IMR-90 (cell line): ENCODE data around the gene ANKMY1. TPM values are rescaled to one million over a fixed set of nuclear protein-coding genes. Genes with fewer than 3 reads are reported as not detected.

Source experiments
- ATAC-seq: fragments of 200-7000 bp; cut with Tn5 transposase; 2 replicates; pipeline ENCODE4 v1.9.1; 2020; ENCODE audit warnings: low read depth, mild to moderate bottlenecking, moderate library complexity
- BruUV-seq: library from RNA; stranded (reverse); fragments of 400-500 nt; replicated peaks from 2 replicates; lab custom pipeline; 2021; lab: Mats Ljungman, UMichigan
- CTCF ChIA-PET: fragments of 300-600 bp; formaldehyde crosslinking; extraction: SDS; loops from one replicate; lab custom pipeline; 2021; ENCODE audit warnings: antibody characterized with exemption; lab: Yijun Ruan, JAX
- POLR2A ChIA-PET: fragments of 300-600 bp; sonication (Branson Sonifier 250); formaldehyde crosslinking; loops from one replicate; lab custom pipeline; 2022; ENCODE audit warnings: antibody characterized with exemption; ENCODE audit not compliant: unreplicated experiment; lab: Charles Lee
- DNase-seq: peaks from one replicate; pipeline ENCODE4 v3.0.0; 2013
- H2AFZ ChIP-seq: replicated peaks from 2 replicates; pipeline ENCODE3; 2013; ENCODE audit warnings: low read length, mild to moderate bottlenecking; ENCODE audit not compliant: poor library complexity
- H2AK5ac ChIP-seq: 2 replicates; pipeline ENCODE4 v1.6.1; 2013; ENCODE audit warnings: low read depth, low read length, inconsistent platforms
- H2AK9ac ChIP-seq: replicated peaks from 2 replicates; pipeline ENCODE3; 2013; ENCODE audit warnings: mild to moderate bottlenecking, low read depth, low read length, moderate library complexity; ENCODE audit not compliant: poor library complexity
- H2BK120ac ChIP-seq: 2 replicates; pipeline ENCODE4 v1.6.1; 2013; ENCODE audit warnings: low read depth, low read length, inconsistent platforms
- H2BK15ac ChIP-seq: 3 replicates; pipeline ENCODE4 v1.6.1; 2013; ENCODE audit warnings: low read depth, low read length, inconsistent platforms
- H2BK20ac ChIP-seq: 2 replicates; pipeline ENCODE4 v1.6.1; 2013; ENCODE audit warnings: low read depth, mild to moderate bottlenecking, inconsistent platforms, low read length, moderate library complexity
- H2BK5ac ChIP-seq: 2 replicates; pipeline ENCODE4 v1.6.1; 2013; ENCODE audit warnings: mild to moderate bottlenecking, low read depth, low read length, inconsistent platforms; ENCODE audit not compliant: poor library complexity, severe bottlenecking
- H3K14ac ChIP-seq: replicated peaks from 2 replicates; pipeline ENCODE4 v1.6.1; 2013; ENCODE audit warnings: low read depth, low read length, inconsistent platforms
- H3K18ac ChIP-seq: 2 replicates; pipeline ENCODE4 v1.6.1; 2013; ENCODE audit warnings: low read depth, low read length, control low read depth
- H3K23ac ChIP-seq: 2 replicates; pipeline ENCODE4 v1.6.1; 2013; ENCODE audit warnings: low read depth, low read length, inconsistent platforms
- H3K27ac ChIP-seq: 2 replicates; pipeline ENCODE4 v1.5.1; 2013; ENCODE audit warnings: mild to moderate bottlenecking, control low read depth, low read length; ENCODE audit not compliant: insufficient read depth
- H3K27me3 ChIP-seq: 2 replicates; pipeline ENCODE4 v1.6.1; 2013; ENCODE audit warnings: low read length; ENCODE audit not compliant: control insufficient read depth, insufficient read depth
- H3K36me3 ChIP-seq: 2 replicates; pipeline ENCODE4 v1.6.1; 2013; ENCODE audit warnings: low read length, mixed read lengths; ENCODE audit not compliant: control insufficient read depth, insufficient read depth
- H3K4ac ChIP-seq: 2 replicates; pipeline ENCODE4 v1.6.1; 2013; ENCODE audit warnings: low read depth, low read length, inconsistent platforms
- H3K4me1 ChIP-seq: 2 replicates; pipeline ENCODE4 v1.6.1; 2013; ENCODE audit warnings: low read length, mixed read lengths; ENCODE audit not compliant: control insufficient read depth, insufficient read depth
- H3K4me2 ChIP-seq: 2 replicates; pipeline ENCODE4 v1.6.1; 2013; ENCODE audit warnings: low read depth, mild to moderate bottlenecking, control low read depth, low read length, moderate library complexity
- H3K4me3 ChIP-seq: 2 replicates; pipeline ENCODE4 v1.5.1; 2013; ENCODE audit warnings: low read depth, mild to moderate bottlenecking, control low read depth, low read length, moderate library complexity; ENCODE audit not compliant: insufficient read depth
- H3K56ac ChIP-seq: 2 replicates; pipeline ENCODE4 v1.6.1; 2013; ENCODE audit warnings: low read length, inconsistent platforms; ENCODE audit not compliant: insufficient read depth; ENCODE audit errors: extremely low read depth
- H3K79me1 ChIP-seq, 2 experiments: 2 replicates each; pipeline ENCODE4 v1.6.1; 2013; ENCODE audit warnings: low read length in 2 of 2, inconsistent platforms in 1 of 2, low read depth in 1 of 2
- H3K9ac ChIP-seq: 2 replicates; pipeline ENCODE4 v1.6.1; 2013; ENCODE audit warnings: low read depth, low read length, control low read depth
- H3K9me1 ChIP-seq: 2 replicates; pipeline ENCODE4 v1.6.1; 2013; ENCODE audit warnings: low read length, inconsistent platforms; ENCODE audit not compliant: insufficient read depth
- H3K9me3 ChIP-seq: 2 replicates; pipeline ENCODE4 v1.6.1; 2013; ENCODE audit warnings: low read length; ENCODE audit not compliant: control insufficient read depth, insufficient read depth
- H4K20me1 ChIP-seq: 2 replicates; pipeline ENCODE4 v1.6.1; 2013; ENCODE audit warnings: low read length, inconsistent platforms; ENCODE audit not compliant: insufficient read depth
- H4K5ac ChIP-seq: 2 replicates; pipeline ENCODE4 v1.6.1; 2013; ENCODE audit warnings: mild to moderate bottlenecking, low read depth, low read length, control low read depth
- H4K8ac ChIP-seq, 2 experiments: 2 replicates each; pipeline ENCODE4 v1.6.1; 2013; ENCODE audit warnings: low read depth in 2 of 2, low read length in 2 of 2, control low read depth in 1 of 2, inconsistent platforms in 1 of 2
- H4K91ac ChIP-seq: 2 replicates; pipeline ENCODE4 v1.6.1; 2013; ENCODE audit warnings: low read depth, low read length, inconsistent platforms; ENCODE audit not compliant: insufficient read depth
- CTCF ChIP-seq: conservative IDR thresholded peaks from 2 replicates; pipeline ENCODE4 v1.5.1; 2012; ENCODE audit warnings: mild to moderate bottlenecking, low read depth, low read length, improper control_type of control experiment
- WGBS, 2 experiments: methylation state at CpG; one replicate each; pipeline versions ENCODE4 v1.1.5 to v1.1.7; 2013; ENCODE audit warnings: missing lambda C conversion rate in 2 of 2; ENCODE audit not compliant: insufficient read length in 1 of 2; ENCODE audit errors: extremely low coverage in 2 of 2; 5-methylcytosine and 5-hydroxymethylcytosine counted together
- dilution Hi-C: fragments of 300-500 bp; cut with HindIII; formaldehyde crosslinking; loops from one replicate; pipeline ENCODE4 v1.14.3; 2018; ENCODE audit warnings: low sequenced_read_pairs; ENCODE audit not compliant: unreplicated experiment
- in situ Hi-C: fragments of 300-500 bp; cut with MboI; formaldehyde crosslinking; loops from 3 replicates; pipeline ENCODE4 v1.14.3; 2019; ENCODE audit warnings: low sequenced_read_pairs, inconsistent platforms, mixed read lengths
- intact Hi-C: fragments of 100-400 bp; cut with micrococcal nuclease; formaldehyde crosslinking; loops from 2 replicates; pipeline ENCODE4 v1.10.0; 2022
- polyA plus RNA-seq, 3 experiments: library from polyadenylated mRNA; depleted of rRNA; stranded (reverse); fragments of >200 nt; gene quantifications; 2 replicates each; pipeline ENCODE4 v1.2.3, GENCODE V29; 2012; ENCODE audit warnings: low replicate concordance in 1 of 3
- total RNA-seq: library from RNA; depleted of rRNA; stranded (reverse); fragments of >200 nt; gene quantifications from 2 replicates; pipeline ENCODE4 v1.2.3, GENCODE V29; 2012

ANKMY1 gene
- total and polyA plus RNA-seq, 2 of the 4 experiments (the other 2 are of a cell fraction): 2.9 to 5.5 TPM

GRCh38 chr2:240579071-240579762 lies 21.4 kb upstream of the ANKMY1 start:
- Histone ChIP-seq H3K56ac (no peak overlapping the region), H2AFZ (no peak overlapping the region), H3K9me3 (peaks cover 2% of the 10 kb centered on the region; the same call in 1 of the 2 replicates), H4K91ac (no peak overlapping the region), H2BK120ac (no peak overlapping the region), H3K27ac (0 out of 2 replicates have a peak overlapping the region, but pooled peaks have one; percentile 15), H2BK20ac (no peak overlapping the region), H3K9ac (no peak overlapping the region), H2AK9ac (peak overlapping the region; percentile 33), H4K5ac (no peak overlapping the region), H3K79me1 (peaks cover 14 to 58% of the 10 kb centered on the region in 2 experiments; a peak in 3 of 4 replicates), H3K4me1 (peaks cover 10% of the 10 kb centered on the region; the same call in 1 of the 2 replicates), H3K9me1 (peaks cover 15% of the 10 kb centered on the region), H3K23ac (no peak overlapping the region), H3K27me3 (no peaks in the 10 kb centered on the region), H4K8ac (no peak overlapping the region), H4K20me1 (peaks cover 36% of the 10 kb centered on the region), H3K4me2 (no peak overlapping the region), H3K14ac (no peak overlapping the region), H2BK15ac (no peak overlapping the region), H2AK5ac (no peak overlapping the region), H3K4me3 (no peak overlapping the region), H3K36me3 (peaks cover 31% of the 10 kb centered on the region), H3K4ac (no peak overlapping the region), H3K18ac (no peak overlapping the region), H2BK5ac (no peak overlapping the region)
- intact Hi-C loops: no loop called here
- ATAC-seq: no peak
- dilution Hi-C loops: no loop called here
- no TSS peak for BruUV-seq
- POLR2A ChIA-PET: no interaction called here
- no peak for DNase-seq
- TF ChIP-seq CTCF: no peak
- in situ Hi-C loops: no loop called here
- CTCF ChIA-PET: no interaction called here
- WGBS, 2 experiments: 92% methylated on average over 5 of the region's 12 CpGs; no CpG with 5 or more reads in 1 of the 2 experiments
